Astrocyte of the cerebellum (primary cell): ENCODE data around the gene GPR89A.
"Not testable (repeated sequence)": the region's sequence is repeated elsewhere in the genome, so short reads cannot be mapped to it uniquely, and the experiment has no call there.

Experiments
- DNase-seq: peaks from one replicate; pipeline ENCODE4 v3.0.0-alpha.2; 2011; ENCODE audit warnings: low read depth
- H3K4me3 ChIP-seq: 2 replicates; pipeline ENCODE4 v1.5.1; 2011; ENCODE audit warnings: mild to moderate bottlenecking, low read depth, low read length, moderate library complexity
- in situ Hi-C: cut with HindIII; loops from 2 replicates; pipeline ENCODE4 v1.10.0; 2017; ENCODE audit warnings: low sequenced_read_pairs
- TF ChIP-seq, protein P1 (sequence below): IDR thresholded peaks from 2 replicates; pipeline ENCODE4 v1.5.1; 2012; ENCODE audit warnings: low read length, low read depth, moderate library complexity, mild to moderate bottlenecking; ENCODE audit errors: missing control alignments

The GPR89A gene

DNA sequence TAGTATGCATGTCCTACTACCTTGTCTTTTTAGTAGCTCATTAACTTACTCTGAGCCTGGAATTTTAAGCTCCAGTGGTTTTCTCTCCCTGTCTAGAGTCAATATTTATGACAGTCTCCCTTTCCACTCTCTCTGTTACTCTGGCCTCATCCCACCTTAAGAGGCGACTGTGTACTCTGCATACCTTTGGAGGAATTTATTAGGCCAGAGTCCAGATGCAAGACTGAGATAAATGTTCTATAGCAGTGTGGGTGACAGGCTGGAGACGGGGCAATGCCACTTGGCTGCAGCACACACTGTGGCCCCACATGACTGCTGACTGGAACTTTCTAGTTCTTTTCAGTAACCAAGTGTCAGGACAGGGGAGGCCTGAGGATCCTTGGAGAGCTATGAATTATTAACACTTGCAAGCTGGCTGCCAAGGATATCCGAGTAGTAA lies 103.4 kb downstream of the GPR89A start:
- no peak overlapping the region for H3K4me3 ChIP-seq
- DNase-seq: no peak
- TF ChIP-seq, protein P1, sequence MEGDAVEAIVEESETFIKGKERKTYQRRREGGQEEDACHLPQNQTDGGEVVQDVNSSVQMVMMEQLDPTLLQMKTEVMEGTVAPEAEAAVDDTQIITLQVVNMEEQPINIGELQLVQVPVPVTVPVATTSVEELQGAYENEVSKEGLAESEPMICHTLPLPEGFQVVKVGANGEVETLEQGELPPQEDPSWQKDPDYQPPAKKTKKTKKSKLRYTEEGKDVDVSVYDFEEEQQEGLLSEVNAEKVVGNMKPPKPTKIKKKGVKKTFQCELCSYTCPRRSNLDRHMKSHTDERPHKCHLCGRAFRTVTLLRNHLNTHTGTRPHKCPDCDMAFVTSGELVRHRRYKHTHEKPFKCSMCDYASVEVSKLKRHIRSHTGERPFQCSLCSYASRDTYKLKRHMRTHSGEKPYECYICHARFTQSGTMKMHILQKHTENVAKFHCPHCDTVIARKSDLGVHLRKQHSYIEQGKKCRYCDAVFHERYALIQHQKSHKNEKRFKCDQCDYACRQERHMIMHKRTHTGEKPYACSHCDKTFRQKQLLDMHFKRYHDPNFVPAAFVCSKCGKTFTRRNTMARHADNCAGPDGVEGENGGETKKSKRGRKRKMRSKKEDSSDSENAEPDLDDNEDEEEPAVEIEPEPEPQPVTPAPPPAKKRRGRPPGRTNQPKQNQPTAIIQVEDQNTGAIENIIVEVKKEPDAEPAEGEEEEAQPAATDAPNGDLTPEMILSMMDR: no peak
- in situ Hi-C loops: no loop called here

DNA sequence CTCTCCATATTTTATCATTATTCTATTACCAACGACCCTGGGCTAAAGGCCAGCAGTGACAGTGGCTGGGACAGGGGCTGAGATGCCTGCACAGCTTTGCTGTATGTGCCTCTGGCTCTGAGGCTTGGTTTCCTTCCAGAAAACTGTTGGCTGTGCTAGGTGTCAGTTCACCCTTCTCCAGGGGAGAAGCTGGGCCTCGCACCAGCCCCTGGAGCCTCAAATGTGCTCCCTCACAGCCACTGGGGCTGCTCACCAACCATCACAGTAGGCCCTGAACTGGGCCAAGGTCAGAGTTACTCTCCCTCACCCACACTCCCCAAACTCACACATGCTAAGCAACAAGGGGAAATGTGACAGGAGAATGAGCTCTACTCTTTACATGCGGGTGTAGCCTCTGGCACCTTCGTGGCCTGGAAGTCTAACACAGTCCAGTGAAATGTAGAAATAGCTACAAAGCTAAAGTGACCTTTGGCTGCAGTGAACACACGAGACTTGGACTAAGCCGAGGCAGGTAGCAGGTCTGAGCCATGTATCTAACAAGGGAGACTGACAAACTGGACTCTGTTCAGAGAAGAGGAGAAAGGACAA lies 106.8 kb downstream of the GPR89A start:
- in situ Hi-C loops: no loop called here
- TF ChIP-seq, protein P1: no peak
- DNase-seq: no peak
- no peak overlapping the region for H3K4me3 ChIP-seq

DNA sequence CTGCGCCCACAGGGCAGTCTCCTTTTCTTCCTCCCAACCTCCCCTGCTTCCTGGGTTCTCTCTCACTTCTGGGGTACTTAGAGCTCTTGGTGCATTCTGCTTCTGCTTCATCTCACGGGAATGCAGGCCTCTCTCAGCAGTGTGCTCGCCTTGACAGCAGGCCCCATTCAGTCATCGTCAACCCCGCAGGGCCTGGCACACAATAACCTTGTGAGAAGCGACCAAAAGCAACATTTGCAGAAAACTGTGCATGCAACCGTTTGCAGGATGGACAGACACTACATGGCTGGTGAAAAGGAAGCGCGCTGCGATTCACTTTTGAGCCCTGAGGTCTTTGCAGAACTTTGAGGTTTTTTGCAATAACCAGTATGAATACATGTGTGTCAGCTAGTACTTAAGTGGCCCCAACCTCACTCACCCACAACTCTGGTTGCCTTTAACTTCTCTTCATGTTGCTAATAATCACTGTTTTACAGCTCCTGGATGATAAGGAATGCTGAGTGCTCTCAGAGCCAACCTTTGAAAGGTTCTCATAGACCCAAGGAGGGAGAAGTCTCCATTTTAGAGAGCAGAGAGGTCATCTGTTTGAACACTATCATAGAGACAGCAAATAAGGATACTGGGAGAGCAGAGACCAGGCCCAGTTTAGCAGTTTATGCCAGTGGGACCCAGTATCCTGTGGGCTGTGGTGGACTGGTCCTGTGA lies 109.0 kb downstream of the GPR89A start:
- in situ Hi-C loops: no loop called here
- TF ChIP-seq, protein P1: no peak
- DNase-seq: no peak
- no peak overlapping the region for H3K4me3 ChIP-seq

DNA sequence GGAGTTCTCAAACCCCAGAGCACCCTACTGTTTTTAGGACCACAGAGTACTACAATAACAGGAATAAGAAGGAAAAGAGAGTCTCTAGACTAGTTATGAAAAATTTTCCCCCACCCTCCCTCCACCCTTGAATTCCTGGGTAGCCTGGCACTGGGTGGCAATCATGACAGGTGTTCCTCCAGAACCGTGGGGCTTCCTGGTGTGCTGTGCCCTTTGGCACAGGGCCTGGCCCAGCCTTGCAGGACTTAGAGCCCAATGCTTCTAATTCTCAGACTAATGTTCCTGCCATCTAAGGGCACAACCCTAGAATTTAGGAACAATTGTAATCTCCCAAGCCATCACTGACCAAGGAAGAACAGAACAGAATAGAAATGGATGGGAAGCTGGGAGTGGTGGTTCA lies 110.0 kb downstream of the GPR89A start:
- TF ChIP-seq, protein P1: no peak
- in situ Hi-C loops: no loop called here
- DNase-seq: no peak
- H3K4me3 ChIP-seq: no peak overlapping the region

DNA sequence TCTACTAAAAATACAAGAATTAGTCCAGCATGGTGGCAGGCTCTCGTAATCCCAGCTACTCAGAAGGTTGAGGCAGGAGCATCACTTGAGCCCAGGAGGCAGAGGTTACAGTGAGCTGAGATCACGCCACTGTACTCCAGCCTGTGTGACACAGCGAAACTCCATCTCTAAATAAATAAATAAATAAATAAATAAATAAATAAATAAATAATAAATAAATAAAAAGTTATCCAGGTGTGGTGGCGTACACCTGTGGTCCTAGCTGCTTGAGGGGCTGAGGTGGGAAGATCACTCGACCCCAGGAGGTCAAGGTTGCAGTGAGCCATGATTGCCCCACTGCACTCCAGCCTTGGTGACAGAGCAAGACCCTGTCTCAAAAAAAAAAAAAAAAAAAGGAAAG lies 110.7 kb downstream of the GPR89A start:
- in situ Hi-C loops, DNase-seq, H3K4me3 ChIP-seq: not testable (repeated sequence)

DNA sequence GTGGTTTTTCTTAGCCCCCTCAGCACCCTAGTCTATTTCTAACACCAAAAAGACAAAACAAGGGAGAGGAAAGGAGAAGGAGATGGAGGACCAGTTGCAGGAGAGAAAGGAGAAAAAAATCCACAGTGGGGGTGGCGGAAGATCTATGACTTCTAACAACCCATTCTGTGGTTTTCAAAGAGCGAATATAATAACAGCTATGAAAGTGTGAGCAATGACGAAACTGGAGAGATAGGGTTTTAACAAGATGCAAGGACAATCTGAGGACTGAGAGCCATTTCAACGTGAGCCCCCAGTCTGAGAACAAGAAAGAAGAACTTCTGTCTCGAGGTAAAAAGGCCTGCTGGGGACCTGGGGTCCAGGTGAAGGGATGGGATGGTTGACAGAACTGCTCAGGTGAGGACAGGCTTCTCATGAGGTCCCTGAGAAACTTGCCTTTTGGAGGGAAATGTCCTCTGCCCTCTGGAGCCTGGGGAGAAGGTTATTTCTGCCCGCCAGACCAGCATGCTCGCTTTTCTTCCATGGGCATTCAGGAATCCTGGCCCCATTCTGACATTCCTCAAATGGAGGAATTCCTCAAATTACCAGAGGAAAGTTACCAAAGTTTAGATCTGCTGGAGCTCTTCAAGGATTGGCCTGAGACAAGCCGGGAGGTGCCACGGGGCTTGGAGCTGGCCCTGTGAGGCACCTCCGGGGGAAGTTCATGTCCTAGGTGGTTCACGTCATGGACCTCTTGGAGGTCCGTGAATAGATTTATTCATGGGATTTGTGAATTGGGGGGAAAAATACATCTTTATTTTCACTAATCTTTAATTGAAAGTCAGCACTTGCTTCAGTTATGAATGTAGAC lies 111.7 kb downstream of the GPR89A start, which contains the start of gene CD160:
Gene CD160, plus strand, starts transcription at position 270 of the 850 bp plus-strand sequence. CDS start 8,829 bp downstream, outside the sequence.
- in situ Hi-C loops: no loop called here
- DNase-seq: no peak
- no peak within 1 kb of the TSS for H3K4me3 ChIP-seq
- TF ChIP-seq, protein P1: no peak
